HepG2 (cell line): ENCODE measurements around the gene THRB. TPM values are rescaled to one million over a fixed set of nuclear protein-coding genes. Genes with fewer than 3 reads are reported as not detected.

Experiments
- CEBPB ChIP-seq: IDR thresholded peaks from 2 replicates; pipeline ENCODE4 v1.6.1; 2011; ENCODE audit warnings: low read depth, low read length, improper control_type of control experiment, borderline replicate concordance
- CREB1 ChIP-seq, 2 experiments: fragments of 450-650 bp in 1 of 2; IDR thresholded peaks; 2 replicates each; pipeline ENCODE4 v1.6.1; 2016 to 2017; ENCODE audit warnings: control low read depth in 1 of 2, mild to moderate bottlenecking in 1 of 2, missing compliant biosample characterization in 1 of 2, missing genetic modification characterization in 1 of 2
- EHMT2 ChIP-seq: fragments of 200-600 bp; sonication (generic); IDR thresholded peaks from 2 replicates; pipeline ENCODE4 v1.7.0; 2017; ENCODE audit warnings: antibody characterized with exemption, low read depth, low read length, borderline replicate concordance
- GATAD2A ChIP-seq: IDR thresholded peaks from 2 replicates; pipeline ENCODE4 v1.6.1; 2016
- HDAC2 ChIP-seq: sonication (generic); formaldehyde crosslinking; IDR thresholded peaks from 2 replicates; pipeline ENCODE4 v1.4.0; 2020; ENCODE audit warnings: missing genetic modification reagents
- HMG20A ChIP-seq: IDR thresholded peaks from 2 replicates; pipeline ENCODE4 v1.6.1; 2016; ENCODE audit warnings: borderline replicate concordance
- HMG20B ChIP-seq: conservative IDR thresholded peaks from 2 replicates; pipeline ENCODE4 v1.6.1; 2016; ENCODE audit warnings: missing genetic modification reagents, missing compliant biosample characterization
- HNF4G ChIP-seq, 2 experiments: sonication (generic) in 1 of 2; formaldehyde crosslinking in 1 of 2; IDR thresholded peaks; 2 replicates each; pipeline versions ENCODE4 v1.4.0 to v1.6.1; 2011 to 2020; ENCODE audit warnings: borderline replicate concordance in 2 of 2, low read depth in 2 of 2, mild to moderate bottlenecking in 2 of 2, low read length in 1 of 2, missing genetic modification reagents in 1 of 2, moderate library complexity in 1 of 2
- HOXA3 ChIP-seq: sonication (generic); formaldehyde crosslinking; IDR thresholded peaks from 2 replicates; pipeline ENCODE4 v1.5.0; 2020; ENCODE audit warnings: missing genetic modification reagents
- IKZF1 ChIP-seq: fragments of 450-650 bp; IDR thresholded peaks from 2 replicates; pipeline ENCODE4 v1.7.1; 2016
- KMT2B ChIP-seq: IDR thresholded peaks from 2 replicates; pipeline ENCODE4 v1.6.1; 2016; ENCODE audit warnings: missing genetic modification reagents, missing compliant biosample characterization
- MBNL3 ChIP-seq: fragments of 250-450 bp; sonication (Bioruptor Pico); conservative IDR thresholded peaks from 2 replicates; pipeline ENCODE4 v1.8.0; 2022; ENCODE audit warnings: mild to moderate bottlenecking, inconsistent platforms
- PITX1 ChIP-seq: sonication (generic); formaldehyde crosslinking; IDR thresholded peaks from 2 replicates; pipeline ENCODE4 v1.5.1; 2020; ENCODE audit warnings: mild to moderate bottlenecking, missing genetic modification reagents
- POLR2G ChIP-seq: fragments of 200-400 bp; formaldehyde crosslinking; IDR thresholded peaks from 2 replicates; pipeline ENCODE4 v1.6.1; 2018; ENCODE audit warnings: mild to moderate bottlenecking, low read depth, low read length, moderate library complexity
- SALL1 ChIP-seq: sonication (generic); formaldehyde crosslinking; IDR thresholded peaks from 2 replicates; pipeline ENCODE4 v1.8.0; 2022; ENCODE audit warnings: mild to moderate bottlenecking, missing genetic modification reagents
- SIX1 ChIP-seq: sonication (generic); formaldehyde crosslinking; IDR thresholded peaks from 2 replicates; pipeline ENCODE4 v1.4.0; 2020; ENCODE audit warnings: missing genetic modification reagents, borderline replicate concordance
- SP1 ChIP-seq, 2 experiments: fragments of 450-650 bp in 1 of 2; sonication (generic) in 1 of 2; formaldehyde crosslinking in 1 of 2; IDR thresholded peaks; 2 replicates each; pipeline versions ENCODE4 v1.4.0 to v1.6.1; 2016 to 2020; ENCODE audit warnings: missing genetic modification reagents in 1 of 2
- SRF ChIP-seq: IDR thresholded peaks from 2 replicates; pipeline ENCODE4 v1.6.1; 2011; ENCODE audit warnings: mild to moderate bottlenecking, low read depth, low read length, moderate library complexity
- SRSF4 ChIP-seq: fragments of 200-400 bp; formaldehyde crosslinking; IDR thresholded peaks from one replicate; pipeline ENCODE4 v1.6.1; 2018; ENCODE audit warnings: mild to moderate bottlenecking, low read depth, low read length, moderate library complexity; ENCODE audit not compliant: poor library complexity, severe bottlenecking
- TEAD3 ChIP-seq: optimal IDR thresholded peaks from 2 replicates; pipeline ENCODE3; 2016; ENCODE audit warnings: borderline replicate concordance
- ZBTB38 ChIP-seq: sonication (generic); formaldehyde crosslinking; IDR thresholded peaks from 2 replicates; pipeline ENCODE4 v1.5.1; 2020; ENCODE audit warnings: mild to moderate bottlenecking, missing genetic modification reagents
- ZNF441 ChIP-seq: sonication (generic); formaldehyde crosslinking; IDR thresholded peaks from 2 replicates; pipeline ENCODE4 v1.7.0; 2021; ENCODE audit warnings: missing genetic modification reagents, borderline replicate concordance
- ZNF562 ChIP-seq: sonication (generic); formaldehyde crosslinking; IDR thresholded peaks from 2 replicates; pipeline ENCODE4 v1.8.0; 2022; ENCODE audit warnings: missing genetic modification reagents, borderline replicate concordance
- ZNF614 ChIP-seq: IDR thresholded peaks from 2 replicates; pipeline ENCODE4 v1.6.1; 2018; ENCODE audit warnings: missing biosample characterization, missing genetic modification reagents, inconsistent platforms, borderline replicate concordance
- ZNF7 ChIP-seq: IDR thresholded peaks from 2 replicates; pipeline ENCODE4 v1.6.1; 2016; ENCODE audit warnings: missing biosample characterization, missing genetic modification reagents
- polyA plus RNA-seq, 8 experiments: library from polyadenylated mRNA; depleted of rRNA in 3 of 8; stranded (reverse) in 7 of 8; unstranded in 1 of 8; fragments of >200 nt; fragmentation: Illumina TruSeq in 4 of 8; extraction: Trizol in 4 of 8; gene quantifications; 2 replicates each; pipeline versions ENCODE4 v1.2.1 to v1.2.3, GENCODE V29; 2011 to 2016; ENCODE audit warnings: low read depth in 4 of 8, missing spikeins in 1 of 8, mixed read lengths in 1 of 8; ENCODE audit not compliant: insufficient read depth in 1 of 8
- total RNA-seq, 5 experiments: library from RNA; depleted of rRNA; stranded (reverse); fragments of >200 nt; fragmentation: Illumina TruSeq; extraction: Trizol; gene quantifications; 2 replicates each; pipeline ENCODE4 v1.2.3, GENCODE V29; 2016; ENCODE audit warnings: low read depth in 1 of 5
- TF ChIP-seq, protein P1 (sequence below): sonication (generic); formaldehyde crosslinking; IDR thresholded peaks from 2 replicates; pipeline ENCODE4; 2020; ENCODE audit warnings: missing genetic modification reagents, mild to moderate bottlenecking, borderline replicate concordance
- TF ChIP-seq, protein P2 (sequence below), 2 experiments: sonication (generic) in 1 of 2; formaldehyde crosslinking in 1 of 2; IDR thresholded peaks; 2 replicates each; pipeline versions ENCODE4 v1.5.1 to v1.6.1; 2011 to 2020; ENCODE audit warnings: borderline replicate concordance in 1 of 2, low read depth in 1 of 2, low read length in 1 of 2, mild to moderate bottlenecking in 1 of 2, missing genetic modification reagents in 1 of 2, moderate library complexity in 1 of 2

The THRB gene
- total and polyA plus RNA-seq, 2 of the 13 experiments (the other 11 are each of a cell fraction or from before 2014, with no cell fraction given), result 4.7 to 22.7 TPM

DNA sequence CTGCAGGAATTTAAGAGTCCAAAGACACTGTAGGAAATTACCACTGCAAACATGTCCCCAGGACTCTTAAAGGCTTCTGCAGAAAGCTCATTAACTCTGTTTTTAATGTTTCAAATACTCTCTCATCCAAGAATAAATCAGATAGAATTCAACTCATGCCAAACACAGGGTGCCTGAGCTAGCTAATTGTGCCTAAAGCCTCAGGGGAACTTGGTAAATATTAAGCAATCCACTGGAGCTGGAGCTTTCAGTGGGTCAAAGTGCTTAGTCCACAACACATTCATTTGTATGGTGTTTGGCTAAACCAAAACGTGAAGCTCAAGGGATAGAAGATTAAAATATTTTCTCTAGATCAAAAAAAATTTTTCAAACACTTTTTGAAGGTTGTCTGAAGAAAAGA is 131.4 kb downstream of the THRB start (continued):
- TF ChIP-seq, protein P1, sequence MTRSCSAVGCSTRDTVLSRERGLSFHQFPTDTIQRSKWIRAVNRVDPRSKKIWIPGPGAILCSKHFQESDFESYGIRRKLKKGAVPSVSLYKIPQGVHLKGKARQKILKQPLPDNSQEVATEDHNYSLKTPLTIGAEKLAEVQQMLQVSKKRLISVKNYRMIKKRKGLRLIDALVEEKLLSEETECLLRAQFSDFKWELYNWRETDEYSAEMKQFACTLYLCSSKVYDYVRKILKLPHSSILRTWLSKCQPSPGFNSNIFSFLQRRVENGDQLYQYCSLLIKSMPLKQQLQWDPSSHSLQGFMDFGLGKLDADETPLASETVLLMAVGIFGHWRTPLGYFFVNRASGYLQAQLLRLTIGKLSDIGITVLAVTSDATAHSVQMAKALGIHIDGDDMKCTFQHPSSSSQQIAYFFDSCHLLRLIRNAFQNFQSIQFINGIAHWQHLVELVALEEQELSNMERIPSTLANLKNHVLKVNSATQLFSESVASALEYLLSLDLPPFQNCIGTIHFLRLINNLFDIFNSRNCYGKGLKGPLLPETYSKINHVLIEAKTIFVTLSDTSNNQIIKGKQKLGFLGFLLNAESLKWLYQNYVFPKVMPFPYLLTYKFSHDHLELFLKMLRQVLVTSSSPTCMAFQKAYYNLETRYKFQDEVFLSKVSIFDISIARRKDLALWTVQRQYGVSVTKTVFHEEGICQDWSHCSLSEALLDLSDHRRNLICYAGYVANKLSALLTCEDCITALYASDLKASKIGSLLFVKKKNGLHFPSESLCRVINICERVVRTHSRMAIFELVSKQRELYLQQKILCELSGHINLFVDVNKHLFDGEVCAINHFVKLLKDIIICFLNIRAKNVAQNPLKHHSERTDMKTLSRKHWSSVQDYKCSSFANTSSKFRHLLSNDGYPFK, result no peak
- no peak for TF ChIP-seq ZNF7
- TF ChIP-seq SP1 (IDR thresholded peaks at IDR 0.05), result no peak
- TF ChIP-seq SP1 (CRISPR knock-in tag; IDR thresholded peaks at IDR 0.05), result no peak
- no peak for TF ChIP-seq SRF
- peak; percentile 96 for TF ChIP-seq CEBPB
- no peak for TF ChIP-seq CREB1 (IDR thresholded peaks at IDR 0.05)
- TF ChIP-seq CREB1 (CRISPR knock-in tag; IDR thresholded peaks at IDR 0.05), result peak; percentile 63
- peak; percentile 74 for TF ChIP-seq TEAD3 (CRISPR knock-in tag)
- TF ChIP-seq GATAD2A (CRISPR knock-in tag), result peak; percentile 97
- TF ChIP-seq EHMT2, result peak; percentile 61; the same call in 1 of the 2 replicates
- TF ChIP-seq SRSF4, result no peak
- no peak for TF ChIP-seq POLR2G
- no peak for TF ChIP-seq ZBTB38 (CRISPR knock-in tag)
- no peak for TF ChIP-seq MBNL3
- peak; percentile 97 for TF ChIP-seq HNF4G (IDR thresholded peaks at IDR 0.05; ENCODE audit: borderline replicate concordance, low read depth, low read length)
- peak; percentile 64; the same call in 1 of the 2 replicates for TF ChIP-seq HNF4G (CRISPR knock-in tag; IDR thresholded peaks at IDR 0.05; ENCODE audit: borderline replicate concordance, low read depth)
- TF ChIP-seq HMG20A, result peak; percentile 90
- TF ChIP-seq ZNF562 (CRISPR knock-in tag), result no peak
- peak; percentile 89 for TF ChIP-seq PITX1 (CRISPR knock-in tag)
- peak; percentile 77; the same call in 1 of the 2 replicates for TF ChIP-seq SALL1 (CRISPR knock-in tag)
- TF ChIP-seq HMG20B, result 0 out of 2 replicates have a peak, but pooled peaks have one; percentile 52
- TF ChIP-seq HOXA3 (CRISPR knock-in tag), result peak; percentile 35; the same call in 1 of the 2 replicates
- TF ChIP-seq HDAC2, result peak; percentile 81
- TF ChIP-seq SIX1, result peak; percentile 27; the same call in 1 of the 2 replicates
- TF ChIP-seq ZNF614, result peak; percentile 74; the same call in 1 of the 2 replicates
- TF ChIP-seq IKZF1, result no peak
- 0 out of 2 replicates have a peak, but pooled peaks have one; percentile 31 for TF ChIP-seq ZNF441 (CRISPR knock-in tag)
- TF ChIP-seq, protein P2, sequence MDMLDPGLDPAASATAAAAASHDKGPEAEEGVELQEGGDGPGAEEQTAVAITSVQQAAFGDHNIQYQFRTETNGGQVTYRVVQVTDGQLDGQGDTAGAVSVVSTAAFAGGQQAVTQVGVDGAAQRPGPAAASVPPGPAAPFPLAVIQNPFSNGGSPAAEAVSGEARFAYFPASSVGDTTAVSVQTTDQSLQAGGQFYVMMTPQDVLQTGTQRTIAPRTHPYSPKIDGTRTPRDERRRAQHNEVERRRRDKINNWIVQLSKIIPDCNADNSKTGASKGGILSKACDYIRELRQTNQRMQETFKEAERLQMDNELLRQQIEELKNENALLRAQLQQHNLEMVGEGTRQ (IDR thresholded peaks at IDR 0.05; ENCODE audit: low read depth, low read length), result no peak
- TF ChIP-seq, protein P2 (CRISPR knock-in tag; IDR thresholded peaks at IDR 0.05; ENCODE audit: borderline replicate concordance), result no peak
- 0 out of 2 replicates have a peak, but pooled peaks have one; percentile 53 for TF ChIP-seq KMT2B (CRISPR knock-in tag)
